MM.1S (cell line): Measurements from ENCODE around the gene DHX36.

ENCODE experiments used
- CTCF ChIP-seq: fragments of 300-600 bp; sonication (generic); IDR thresholded peaks from 2 replicates; pipeline ENCODE4 v1.5.1; 2016; ENCODE audit warnings: antibody characterized with exemption, low read length, mixed read lengths
- EZH2 ChIP-seq: fragments of 300-600 bp; sonication (generic); optimal IDR thresholded peaks from 2 replicates; pipeline ENCODE3; 2017; ENCODE audit warnings: low read depth, mild to moderate bottlenecking, antibody characterized with exemption, low read length, mixed read lengths
- EZH2phosphoT487 ChIP-seq: fragments of 300-600 bp; sonication (generic); IDR thresholded peaks from 2 replicates; pipeline ENCODE4 v1.6.1; 2018; ENCODE audit warnings: antibody characterized with exemption, low read length

GRCh38 chr3:154301561-154301960, 22.7 kb downstream of the DHX36 start:
- TF ChIP-seq CTCF (no peak), EZH2 (no peak), EZH2phosphoT487 (no peak)
